PC-3 (cell line): Measurements from ENCODE around the gene PXK. TPM values are rescaled to one million over a fixed set of nuclear protein-coding genes. Genes with fewer than 3 reads are reported as not detected.
A peak's percentile ranks its signal among the peaks of the same experiment; 100 is the strongest.

Experiments used
- ATAC-seq: fragments of 200-7000 bp; cut with Tn5 transposase; 2 replicates; pipeline ENCODE4 v1.9.1; 2020; ENCODE audit warnings: mild to moderate bottlenecking, moderate library complexity
- BruUV-seq: library from RNA; stranded (reverse); fragments of 400-500 nt; replicated peaks from 2 replicates; lab custom pipeline; 2021; lab: Mats Ljungman, UMichigan
- CTCF ChIA-PET: fragments of 300-600 bp; sonication (Branson Sonifier 250); formaldehyde crosslinking; loops from one replicate; lab custom pipeline; 2022; ENCODE audit warnings: antibody characterized with exemption; lab: Charles Lee
- POLR2A ChIA-PET: fragments of 300-600 bp; sonication (Branson Sonifier 250); formaldehyde crosslinking; loops from one replicate; lab custom pipeline; 2022; ENCODE audit warnings: antibody characterized with exemption; ENCODE audit not compliant: unreplicated experiment; lab: Charles Lee
- DNase-seq: peaks from one replicate; pipeline ENCODE4 v3.0.0-alpha.2; 2015
- H2AFZ ChIP-seq: fragments of 300-600 bp; sonication (generic); 2 replicates; pipeline ENCODE4 v1.6.0; 2016; ENCODE audit warnings: antibody characterized with exemption, low read length
- H3F3A ChIP-seq: fragments of 300-600 bp; sonication (generic); one replicate; pipeline ENCODE4 v1.6.0; 2017; ENCODE audit warnings: antibody characterized with exemption, low read length, control low read depth, mild to moderate bottlenecking; ENCODE audit not compliant: unreplicated experiment
- H3K27ac ChIP-seq: fragments of 300-600 bp; sonication (generic); 2 replicates; pipeline ENCODE4 v1.5.1; 2016; ENCODE audit warnings: mild to moderate bottlenecking, low read length
- H3K27me3 ChIP-seq: fragments of 300-600 bp; sonication (generic); 2 replicates; pipeline ENCODE4 v1.6.1; 2016; ENCODE audit warnings: low read length, mixed read lengths
- H3K36me3 ChIP-seq: fragments of 300-600 bp; sonication (generic); 2 replicates; pipeline ENCODE4 v1.6.1; 2016; ENCODE audit warnings: low read depth, mixed run types, low read length, mixed read lengths
- H3K4me1 ChIP-seq: fragments of 300-600 bp; sonication (generic); 2 replicates; pipeline ENCODE4 v1.5.1; 2016; ENCODE audit warnings: low read length; ENCODE audit not compliant: insufficient read depth
- H3K4me2 ChIP-seq: fragments of 300-600 bp; sonication (generic); 2 replicates; pipeline ENCODE4 v1.6.0; 2016; ENCODE audit warnings: low read length
- H3K4me3 ChIP-seq: fragments of 300-600 bp; sonication (generic); 2 replicates; pipeline ENCODE4 v1.5.1; 2016; ENCODE audit warnings: mild to moderate bottlenecking, low read length, mixed read lengths
- H3K79me2 ChIP-seq: fragments of 300-600 bp; sonication (generic); 2 replicates; pipeline ENCODE4 v1.6.1; 2017; ENCODE audit warnings: low read length, mixed read lengths
- H3K9ac ChIP-seq: fragments of 300-600 bp; sonication (generic); 2 replicates; pipeline ENCODE4 v1.6.0; 2016; ENCODE audit warnings: mild to moderate bottlenecking, low read length
- H3K9me2 ChIP-seq: fragments of 300-600 bp; sonication (generic); replicated peaks from 2 replicates; pipeline ENCODE4 v1.6.1; 2016; ENCODE audit warnings: mixed run types, low read length, mixed read lengths
- H3K9me3 ChIP-seq: fragments of 300-600 bp; sonication (generic); 2 replicates; pipeline ENCODE4 v1.6.1; 2016; ENCODE audit warnings: low read length, mixed read lengths
- H4K20me1 ChIP-seq: fragments of 300-600 bp; sonication (generic); 2 replicates; pipeline ENCODE4 v1.6.1; 2016; ENCODE audit warnings: low read length, mixed read lengths
- EZH2 ChIP-seq: fragments of 300-600 bp; sonication (generic); IDR thresholded peaks from one replicate; pipeline ENCODE4 v1.6.1; 2017; ENCODE audit warnings: antibody characterized with exemption, mild to moderate bottlenecking, low read length; ENCODE audit not compliant: unreplicated experiment
- EZH2phosphoT487 ChIP-seq: fragments of 300-600 bp; sonication (generic); IDR thresholded peaks from 2 replicates; pipeline ENCODE4 v1.6.1; 2018; ENCODE audit warnings: mild to moderate bottlenecking, antibody characterized with exemption, low read length, borderline replicate concordance
- intact Hi-C: fragments of 100-400 bp; cut with micrococcal nuclease; formaldehyde crosslinking; loops from 2 replicates; pipeline ENCODE4 v1.9.0; 2023
- total RNA-seq: library from RNA; depleted of rRNA; stranded (reverse); fragments of >200 nt; gene quantifications from 2 replicates; pipeline ENCODE4 v1.2.3, GENCODE V29; 2014
- TF ChIP-seq, protein P1 (sequence below): fragments of 300-600 bp; sonication (generic); conservative IDR thresholded peaks from 2 replicates; pipeline ENCODE4 v1.5.1; 2017; ENCODE audit warnings: antibody characterized with exemption, low read depth, mild to moderate bottlenecking, low read length

PXK gene
- total RNA-seq, 1 experiment from 2014 or later, result 14.5 TPM

DNA sequence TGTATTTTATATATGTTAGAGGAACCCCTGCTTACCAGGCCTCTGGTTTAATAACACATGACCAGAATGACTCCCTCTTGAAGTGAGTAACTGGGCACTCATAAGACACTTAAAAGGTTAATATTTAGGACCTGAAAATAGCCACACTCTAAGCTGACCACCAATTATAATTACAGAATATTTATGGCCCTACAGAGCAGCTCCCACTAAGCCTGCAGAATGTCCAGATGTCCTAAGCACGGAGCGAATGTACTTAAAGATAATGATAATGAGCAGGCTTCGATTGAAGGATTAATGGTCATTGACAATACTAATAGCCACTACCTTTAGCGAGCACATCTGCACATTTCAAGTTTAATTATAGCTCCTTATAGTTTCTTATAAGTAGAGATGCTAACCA is 136.4 kb downstream of the PXK start:
- Histone ChIP-seq H2AFZ (no peak overlapping the region), H3K9ac (no peak overlapping the region), H4K20me1 (no peaks in the 10 kb centered on the region), H3K9me3 (no peaks in the 10 kb centered on the region), H3K36me3 (no peaks in the 10 kb centered on the region), H3K27ac (no peak overlapping the region), H3K27me3 (no peaks in the 10 kb centered on the region), H3K79me2 (no peaks in the 10 kb centered on the region), H3K4me2 (no peak overlapping the region), H3K4me1 (peaks cover 29% of the 10 kb centered on the region), H3K9me2 (no peaks in the 10 kb centered on the region), H3F3A (peaks cover 6% of the 10 kb centered on the region), H3K4me3 (no peak overlapping the region)
- intact Hi-C loops, result no loop called here
- TF ChIP-seq, protein P1, sequence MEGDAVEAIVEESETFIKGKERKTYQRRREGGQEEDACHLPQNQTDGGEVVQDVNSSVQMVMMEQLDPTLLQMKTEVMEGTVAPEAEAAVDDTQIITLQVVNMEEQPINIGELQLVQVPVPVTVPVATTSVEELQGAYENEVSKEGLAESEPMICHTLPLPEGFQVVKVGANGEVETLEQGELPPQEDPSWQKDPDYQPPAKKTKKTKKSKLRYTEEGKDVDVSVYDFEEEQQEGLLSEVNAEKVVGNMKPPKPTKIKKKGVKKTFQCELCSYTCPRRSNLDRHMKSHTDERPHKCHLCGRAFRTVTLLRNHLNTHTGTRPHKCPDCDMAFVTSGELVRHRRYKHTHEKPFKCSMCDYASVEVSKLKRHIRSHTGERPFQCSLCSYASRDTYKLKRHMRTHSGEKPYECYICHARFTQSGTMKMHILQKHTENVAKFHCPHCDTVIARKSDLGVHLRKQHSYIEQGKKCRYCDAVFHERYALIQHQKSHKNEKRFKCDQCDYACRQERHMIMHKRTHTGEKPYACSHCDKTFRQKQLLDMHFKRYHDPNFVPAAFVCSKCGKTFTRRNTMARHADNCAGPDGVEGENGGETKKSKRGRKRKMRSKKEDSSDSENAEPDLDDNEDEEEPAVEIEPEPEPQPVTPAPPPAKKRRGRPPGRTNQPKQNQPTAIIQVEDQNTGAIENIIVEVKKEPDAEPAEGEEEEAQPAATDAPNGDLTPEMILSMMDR, result no peak
- no peak for TF ChIP-seq EZH2
- no peak for TF ChIP-seq EZH2phosphoT487
- no TSS peak for BruUV-seq
- ChIA-PET CTCF (no interaction called here), POLR2A (no interaction called here)
- ATAC-seq (no peak), DNase-seq (no peak)

DNA sequence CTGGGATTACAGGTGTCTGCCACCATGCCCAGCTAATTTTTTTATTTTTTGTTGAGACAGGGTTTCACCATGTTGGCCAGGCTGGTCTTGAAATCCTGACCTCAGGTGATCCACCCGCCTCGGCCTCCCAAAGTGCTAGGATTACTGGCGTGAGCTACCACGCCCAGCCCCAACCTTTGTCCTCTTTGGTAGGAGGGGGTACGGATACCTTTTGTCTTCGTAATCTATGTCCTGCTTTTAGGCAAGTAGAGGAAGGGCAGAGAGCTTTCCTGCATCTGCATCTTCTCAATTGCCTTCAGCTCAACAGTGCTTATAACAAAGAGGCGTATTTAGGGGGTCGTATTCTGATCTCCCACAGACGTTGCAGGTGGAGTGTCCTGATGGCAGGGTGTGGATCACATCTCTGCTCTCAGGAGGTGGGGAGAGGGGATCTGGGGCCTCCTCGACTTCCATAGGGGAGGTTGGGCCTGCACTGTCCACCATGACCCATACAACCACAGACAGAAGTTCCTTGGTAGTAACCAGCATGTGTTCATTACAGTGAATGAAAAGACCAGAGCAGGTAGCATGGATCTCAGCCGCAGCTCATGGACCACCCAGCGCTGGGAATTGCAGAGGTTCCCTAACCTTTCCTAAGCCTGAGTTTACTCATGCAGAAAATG is 137.8 kb downstream of the PXK start:
- Histone ChIP-seq H3K36me3 (no peaks in the 10 kb centered on the region), H3K9me2 (no peaks in the 10 kb centered on the region), H3F3A (peaks cover 6% of the 10 kb centered on the region), H3K79me2 (no peaks in the 10 kb centered on the region), H3K4me2 (peak overlapping the region; percentile 65), H3K9me3 (no peaks in the 10 kb centered on the region), H3K27me3 (no peaks in the 10 kb centered on the region), H3K27ac (peak overlapping the region; percentile 83), H2AFZ (no peak overlapping the region), H3K9ac (peak overlapping the region; percentile 54), H3K4me3 (peak overlapping the region; percentile 6; the same call in 1 of the 2 replicates), H4K20me1 (no peaks in the 10 kb centered on the region), H3K4me1 (peaks cover 27% of the 10 kb centered on the region)
- TF ChIP-seq, protein P1, result no peak
- TF ChIP-seq EZH2phosphoT487 (no peak), EZH2 (no peak)
- ATAC-seq (no peak; the same call in 1 of the 2 replicates), DNase-seq (no peak)
- no TSS peak for BruUV-seq
- ChIA-PET CTCF (no interaction called here), POLR2A (no interaction called here)
- intact Hi-C loops, result loop anchor here (1.0 to 2.0 kb wide), 3 partner anchors 21 to 62 kb away; no protein-coding TSS in a partner anchor
